ENCODE results near the gene IFT27. TPM values are rescaled to one million over a fixed set of nuclear protein-coding genes. Genes with fewer than 3 reads are reported as not detected.

The IFT27 gene
- total RNA-seq, 4 donors from 2014 or later, result 16.3 to 27.6 (median 18.4) TPM

- 0% methylated on average over 1 of the region's 9 CpGs; no CpG with 5 or more reads in 1 of the 2 donors for WGBS, 2 donors (ENCODE audit: low coverage in 1 of 2)
- H3K9me3 ChIP-seq, result no peaks in the 10 kb centered on the region
- H3K27me3 ChIP-seq, result peaks cover 100% of the 10 kb centered on the region
- TF ChIP-seq POLR2A (IDR thresholded peaks at IDR 0.05) (no peak), POLR2AphosphoS5 (IDR thresholded peaks at IDR 0.05) (no peak), EP300 (IDR thresholded peaks at IDR 0.05) (no peak), CTCF (IDR thresholded peaks at IDR 0.05) (no peak)
- ATAC-seq, result no peak
- H3K27ac ChIP-seq, result no peak overlapping the region
- no peaks in the 10 kb centered on the region for H3K36me3 ChIP-seq
- no peak overlapping the region for H3K4me3 ChIP-seq
- peaks cover 0 to 16% (median 12%) of the 10 kb centered on the region in 3 donors for H3K4me1 ChIP-seq
These were observed 43.2 kb upstream of the IFT27 start for GRCh38 chr22:36819112-36819511.

DNA sequence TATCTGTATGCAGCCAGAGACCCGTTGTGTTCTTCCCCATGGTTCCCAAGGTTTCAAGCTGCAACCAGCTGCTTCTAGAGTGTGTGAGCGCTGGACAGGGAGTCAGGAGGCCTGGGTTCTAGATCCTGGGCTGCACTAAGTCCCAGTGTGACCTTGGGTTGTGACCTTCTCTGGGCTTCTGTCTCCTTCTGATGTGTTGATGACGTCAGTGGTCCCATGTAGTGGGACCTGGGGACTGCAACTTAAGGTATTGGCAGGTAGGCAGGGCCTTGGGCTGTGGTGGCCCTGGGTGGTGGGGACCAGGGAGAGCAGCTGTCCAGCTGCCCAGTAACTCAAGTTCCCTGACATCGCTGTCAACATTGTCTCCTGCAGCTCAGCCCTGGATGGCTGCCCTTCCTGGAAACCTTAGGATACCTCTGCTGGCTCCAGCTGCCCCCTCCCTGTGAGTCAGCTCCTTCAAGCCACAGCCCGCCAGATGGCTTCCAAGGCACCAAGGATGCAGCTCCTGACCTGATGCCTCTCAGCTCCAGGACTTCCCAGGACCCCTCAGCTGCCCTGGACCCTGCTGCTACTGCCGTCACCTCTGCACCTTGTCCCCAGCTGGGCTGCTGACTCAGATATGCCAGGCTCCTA is 42.2 kb upstream of the IFT27 start:
- TF ChIP-seq EP300 (IDR thresholded peaks at IDR 0.05), result no peak
- no peak for TF ChIP-seq POLR2AphosphoS5 (IDR thresholded peaks at IDR 0.05)
- no peak for TF ChIP-seq CTCF (IDR thresholded peaks at IDR 0.05)
- no peak for TF ChIP-seq POLR2A (IDR thresholded peaks at IDR 0.05)
- Histone ChIP-seq H3K36me3 (no peaks in the 10 kb centered on the region), H3K4me1 (peaks cover 0 to 16% (median 12%) of the 10 kb centered on the region in 3 donors), H3K9me3 (no peaks in the 10 kb centered on the region), H3K27ac (no peak overlapping the region), H3K4me3 (no peak overlapping the region), H3K27me3 (peaks cover 100% of the 10 kb centered on the region)
- 85% methylated on average over 4 of the region's 6 CpGs; no CpG with 5 or more reads in 1 of the 2 donors for WGBS, 2 donors (ENCODE audit: low coverage in 1 of 2)
- ATAC-seq, result no peak

- H3K9me3 ChIP-seq, result no peaks in the 10 kb centered on the region
These were observed 41.6 kb upstream of the IFT27 start for GRCh38 chr22:36817525-36817848.

GRCh38 chr22:36816636-36817524 is 41.0 kb upstream of the IFT27 start, which contains the start of gene PVALB:
TSS of gene PVALB (minus strand) at chr22:36817035. CDS start at chr22:36817005, 30 bp downstream.
- Histone ChIP-seq H3K27ac (no peak within 1 kb of the TSS), H3K9me3 (no peaks in the 10 kb centered on the region), H3K27me3 (peaks cover 95% of the 10 kb centered on the region), H3K4me1 (peaks cover 0 to 16% (median 12%) of the 10 kb centered on the region in 3 donors), H3K36me3 (no peaks in the 10 kb centered on the region), H3K4me3 (peak within 1 kb of the TSS in 1 of 2 donors; percentile 41)
- 0% methylated on average over 2 of the region's 75 CpGs for WGBS, 2 donors (ENCODE audit: low coverage in 1 of 2)
- TF ChIP-seq POLR2AphosphoS5 (IDR thresholded peaks at IDR 0.05) (no peak), EP300 (IDR thresholded peaks at IDR 0.05) (no peak), CTCF (IDR thresholded peaks at IDR 0.05) (no peak), POLR2A (IDR thresholded peaks at IDR 0.05) (no peak)
- peak; percentile 70 for ATAC-seq

More at GRCh38 chr22:36817525-36817848, 41.6 kb upstream of the IFT27 start:
- Histone ChIP-seq H3K36me3 (no peaks in the 10 kb centered on the region), H3K27me3 (peaks cover 97% of the 10 kb centered on the region), H3K4me3 (no peak overlapping the region), H3K27ac (no peak overlapping the region), H3K4me1 (peaks cover 0 to 16% (median 12%) of the 10 kb centered on the region in 3 donors)
- no peak for ATAC-seq
- TF ChIP-seq EP300 (IDR thresholded peaks at IDR 0.05), result no peak
- TF ChIP-seq POLR2AphosphoS5 (IDR thresholded peaks at IDR 0.05), result no peak
- no peak for TF ChIP-seq CTCF (IDR thresholded peaks at IDR 0.05)
- no peak for TF ChIP-seq POLR2A (IDR thresholded peaks at IDR 0.05)
- WGBS, 2 donors (ENCODE audit: low coverage in 1 of 2), result 29 to 49% methylated on average over 4 to 5 of the region's 5 CpGs

All from gastroesophageal sphincter (tissue), 4 donors.